Heart right ventricle (tissue), 16 donors: ENCODE results near the gene RFTN2. TPM values are rescaled to one million over a fixed set of nuclear protein-coding genes. Genes with fewer than 3 reads are reported as not detected.
"Not testable (repeated sequence)": the region's sequence is repeated elsewhere in the genome, so short reads cannot be mapped to it uniquely, and the experiment has no call there.

Source experiments
- ATAC-seq, 8 donors: fragments of 200-7000 bp; cut with Tn5 transposase; one replicate each; pipeline ENCODE4 v1.9.1; 2020; ENCODE audit warnings: mild to moderate bottlenecking in 8 of 8, moderate library complexity in 8 of 8, moderate number of reproducible peaks in 1 of 8
- DNase-seq, 2 donors: peaks; one replicate each; pipeline ENCODE4 v3.0.0-alpha.2; 2020
- H3K27ac ChIP-seq, 10 donors: fragments of 200-600 bp; sonication (generic) in 2 of 10; one replicate each; pipeline versions ENCODE4 v1.5.0 to v1.8.0; 2020 to 2022; ENCODE audit warnings: mild to moderate bottlenecking in 3 of 10
- H3K27me3 ChIP-seq, 7 donors: fragments of 200-600 bp; one replicate each; pipeline ENCODE4 v1.8.0; 2021 to 2022; ENCODE audit warnings: mild to moderate bottlenecking in 2 of 7
- H3K36me3 ChIP-seq, 9 donors: fragments of 200-600 bp; sonication (generic) in 1 of 9; one replicate each; pipeline versions ENCODE4 v1.5.0 to v1.8.0; 2020 to 2022; ENCODE audit warnings: mild to moderate bottlenecking in 2 of 9
- H3K4me1 ChIP-seq, 9 donors: fragments of 200-600 bp; sonication (generic) in 1 of 9; one replicate each; pipeline versions ENCODE4 v1.5.0 to v1.8.0; 2020 to 2022; ENCODE audit warnings: mild to moderate bottlenecking in 4 of 9
- H3K4me3 ChIP-seq, 10 donors: fragments of 200-600 bp; sonication (generic) in 2 of 10; one replicate each; pipeline versions ENCODE4 v1.5.0 to v1.8.0; 2020 to 2022; ENCODE audit warnings: mild to moderate bottlenecking in 7 of 10, moderate library complexity in 2 of 10
- H3K9me3 ChIP-seq, 11 donors: fragments of 200-600 bp in 10 of 11; sonication (generic) in 2 of 11; one replicate each; pipeline versions ENCODE4 v1.5.0 to v1.8.0; 2013 to 2022; ENCODE audit warnings: mild to moderate bottlenecking in 2 of 11, control low read depth in 1 of 11, moderate library complexity in 1 of 11
- WGBS, 2 donors: extraction: QIAGEN DNeasy Blood & Tissue Kit; methylation state at CpG; one replicate each; pipeline ENCODE4 v1.1.7; 2013; ENCODE audit warnings: inconsistent platforms in 1 of 2; 5-methylcytosine and 5-hydroxymethylcytosine counted together
- intact Hi-C, 10 donors: fragments of 100-400 bp; cut with DNase I; formaldehyde crosslinking; loops; one replicate each; pipeline versions ENCODE4 v1.11.1 to v1.14.2; 2022
- polyA plus RNA-seq, 2 donors: library from polyadenylated mRNA; stranded (reverse); fragments of 200-250 nt; gene quantifications; one replicate each; pipeline ENCODE4 v1.2.3, GENCODE V29; 2013
- total RNA-seq, 10 donors: library from RNA; stranded (reverse); fragmentation: NEBNext Ultra II Directional in 3 of 10; extraction: Animal tissue kit (Norgen Biotek cat#: 25700) in 3 of 10; gene quantifications; one replicate each; pipeline versions ENCODE4 v1.2.1 to v1.2.4, GENCODE V29; 2021 to 2023
- TF ChIP-seq, protein P1 (sequence below), 9 donors: fragments of 200-600 bp; sonication (generic) in 2 of 9; IDR thresholded peaks; one replicate each; pipeline versions ENCODE4 v1.5.0 to v1.8.0; 2021 to 2022; ENCODE audit warnings: antibody characterized with exemption in 9 of 9, mild to moderate bottlenecking in 5 of 9, moderate library complexity in 1 of 9
- donor health status: Arrhythmogenic right ventricular cardiomyopathy.
- donor health status: ischemic (EF 13 %, LVEDD 7.1; RV severe dilation, severe dysfunction).
- donor health status: healthy with polysubstance abuse.
- donor health status: DM: no; HTN: yes; CAD: no.
- donor health status: DM: no; HTN: no; CAD: no.
- donor health status: ischemic (EF 25% LVEDD 6.9; RV normal size, moderate dysfunction).
- donor health status: ischemic (EF 25% LVEDD 5.7; RV mildly dilated, moderate dysfunction).
- donor health status: healthy.
- donor health status: DM: yes; HTN: yes; CAD: no.
- donor health status: Ischemic cardiomyopathy.
- donor health status: ischemic (EF 35%, LVEDD 5.7; RV mildly dilated, moderate dysfunction).
- donor health status: nonischemic (EF 11% LVEDD 7.7; RV severe dilation, severe dysfunction).
- donor health status: DM: yes; HTN: yes; CAD: no.
- donor health status: PGD.
- donor health status: ischemic (EF 29% LVEDD 5.4; RV normal size, mild dysfunction).
- donor health status: nonischemic (EF 23%, LVEDD 6.1; RV moderate dilation, normal function).

RFTN2 gene
- total and polyA plus RNA-seq, 12 donors = 1.2 to 8.4 (median 3.5) TPM

DNA sequence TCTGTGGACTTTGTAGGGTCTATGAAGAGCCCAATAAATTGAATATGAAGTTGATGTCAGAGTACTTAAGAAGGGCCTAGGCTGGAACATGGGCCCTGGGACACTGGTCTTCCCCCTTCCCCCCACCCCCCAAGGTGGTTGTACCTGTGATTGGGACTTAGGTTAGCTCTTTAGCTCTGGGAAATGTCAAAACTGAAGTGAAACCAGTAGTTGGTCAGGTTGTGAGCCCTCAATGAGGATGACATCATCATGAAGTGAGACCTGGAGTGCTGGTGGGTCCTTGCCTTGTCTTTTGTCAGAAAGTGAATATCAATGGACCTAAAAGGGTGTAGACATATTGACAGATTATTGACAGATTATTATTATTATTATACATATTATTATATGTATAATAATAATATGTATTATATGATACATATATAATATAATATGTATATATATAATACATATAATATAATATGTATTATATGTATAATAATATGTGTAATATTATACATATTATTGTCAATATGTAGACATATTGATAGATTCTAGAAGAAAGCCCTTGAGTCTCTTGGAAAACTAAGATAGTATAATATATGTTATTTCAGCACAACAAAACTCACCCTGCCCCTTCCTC is 35.1 kb upstream of the RFTN2 start:
- H3K27ac ChIP-seq = no peak overlapping the region
- H3K9me3 ChIP-seq = no peaks in the 10 kb centered on the region
- ATAC-seq (no peak), DNase-seq (no peak)
- intact Hi-C loops = loop anchor here in 2 of 10 donors (5.0 to 10.0 kb wide), 2 partner anchors 62 to 584 kb away; no protein-coding TSS in a partner anchor
- H3K4me3 ChIP-seq = no peak overlapping the region
- TF ChIP-seq, protein P1, sequence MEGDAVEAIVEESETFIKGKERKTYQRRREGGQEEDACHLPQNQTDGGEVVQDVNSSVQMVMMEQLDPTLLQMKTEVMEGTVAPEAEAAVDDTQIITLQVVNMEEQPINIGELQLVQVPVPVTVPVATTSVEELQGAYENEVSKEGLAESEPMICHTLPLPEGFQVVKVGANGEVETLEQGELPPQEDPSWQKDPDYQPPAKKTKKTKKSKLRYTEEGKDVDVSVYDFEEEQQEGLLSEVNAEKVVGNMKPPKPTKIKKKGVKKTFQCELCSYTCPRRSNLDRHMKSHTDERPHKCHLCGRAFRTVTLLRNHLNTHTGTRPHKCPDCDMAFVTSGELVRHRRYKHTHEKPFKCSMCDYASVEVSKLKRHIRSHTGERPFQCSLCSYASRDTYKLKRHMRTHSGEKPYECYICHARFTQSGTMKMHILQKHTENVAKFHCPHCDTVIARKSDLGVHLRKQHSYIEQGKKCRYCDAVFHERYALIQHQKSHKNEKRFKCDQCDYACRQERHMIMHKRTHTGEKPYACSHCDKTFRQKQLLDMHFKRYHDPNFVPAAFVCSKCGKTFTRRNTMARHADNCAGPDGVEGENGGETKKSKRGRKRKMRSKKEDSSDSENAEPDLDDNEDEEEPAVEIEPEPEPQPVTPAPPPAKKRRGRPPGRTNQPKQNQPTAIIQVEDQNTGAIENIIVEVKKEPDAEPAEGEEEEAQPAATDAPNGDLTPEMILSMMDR (IDR thresholded peaks at IDR 0.05) = no peak
- H3K4me1 ChIP-seq = peaks cover 2 to 44% (median 40%) of the 10 kb centered on the region in 9 donors
- peaks cover 0 to 33% (median 4%) of the 10 kb centered on the region in 9 donors for H3K36me3 ChIP-seq
- no peaks in the 10 kb centered on the region for H3K27me3 ChIP-seq

GRCh38 chr2:197709140-197709539 is 33.8 kb upstream of the RFTN2 start:
- intact Hi-C loops = loop anchor here in 9 of 10 donors (2.0 to 10.0 kb wide), 10 partner anchors 68 to 588 kb away; partner anchors contain the start of genes MOB4 (in 5 of the 9), SF3B1 (in 2 of the 9), HSPD1 (in 1 of the 9) and HSPE1 (in 1 of the 9)
- not testable (repeated sequence) for H3K9me3 ChIP-seq, H3K27ac ChIP-seq, DNase-seq, H3K4me3 ChIP-seq, ATAC-seq, H3K27me3 ChIP-seq
- Histone ChIP-seq H3K4me1 (peaks cover 2 to 49% (median 40%) of the 10 kb centered on the region in 9 donors), H3K36me3 (peaks cover 0 to 29% (median 4%) of the 10 kb centered on the region in 9 donors)
- 93 to 95% methylated on average over 7 of the region's 7 CpGs for WGBS, 2 donors

GRCh38 chr2:197708331-197708730 is 32.9 kb upstream of the RFTN2 start:
- peaks cover 2 to 51% (median 40%) of the 10 kb centered on the region in 9 donors for H3K4me1 ChIP-seq
- ATAC-seq (no peak), DNase-seq (no peak)
- H3K9me3 ChIP-seq = no peaks in the 10 kb centered on the region
- no peak overlapping the region for H3K27ac ChIP-seq
- peak overlapping the region in 4 of 10 donors; percentile 86 to 99 (median 94) for H3K4me3 ChIP-seq
- H3K36me3 ChIP-seq = peaks cover 0 to 29% (median 4%) of the 10 kb centered on the region in 9 donors
- TF ChIP-seq, protein P1 (IDR thresholded peaks at IDR 0.05) = no peak
- intact Hi-C loops = loop anchor here in 9 of 10 donors (2.0 to 10.0 kb wide), 10 partner anchors 68 to 589 kb away; partner anchors contain the start of genes MOB4 (in 5 of the 9), SF3B1 (in 2 of the 9), HSPD1 (in 1 of the 9) and HSPE1 (in 1 of the 9)
- no peaks in the 10 kb centered on the region for H3K27me3 ChIP-seq
- WGBS, 2 donors = 49 to 50% methylated on average over 2 of the region's 2 CpGs

DNA sequence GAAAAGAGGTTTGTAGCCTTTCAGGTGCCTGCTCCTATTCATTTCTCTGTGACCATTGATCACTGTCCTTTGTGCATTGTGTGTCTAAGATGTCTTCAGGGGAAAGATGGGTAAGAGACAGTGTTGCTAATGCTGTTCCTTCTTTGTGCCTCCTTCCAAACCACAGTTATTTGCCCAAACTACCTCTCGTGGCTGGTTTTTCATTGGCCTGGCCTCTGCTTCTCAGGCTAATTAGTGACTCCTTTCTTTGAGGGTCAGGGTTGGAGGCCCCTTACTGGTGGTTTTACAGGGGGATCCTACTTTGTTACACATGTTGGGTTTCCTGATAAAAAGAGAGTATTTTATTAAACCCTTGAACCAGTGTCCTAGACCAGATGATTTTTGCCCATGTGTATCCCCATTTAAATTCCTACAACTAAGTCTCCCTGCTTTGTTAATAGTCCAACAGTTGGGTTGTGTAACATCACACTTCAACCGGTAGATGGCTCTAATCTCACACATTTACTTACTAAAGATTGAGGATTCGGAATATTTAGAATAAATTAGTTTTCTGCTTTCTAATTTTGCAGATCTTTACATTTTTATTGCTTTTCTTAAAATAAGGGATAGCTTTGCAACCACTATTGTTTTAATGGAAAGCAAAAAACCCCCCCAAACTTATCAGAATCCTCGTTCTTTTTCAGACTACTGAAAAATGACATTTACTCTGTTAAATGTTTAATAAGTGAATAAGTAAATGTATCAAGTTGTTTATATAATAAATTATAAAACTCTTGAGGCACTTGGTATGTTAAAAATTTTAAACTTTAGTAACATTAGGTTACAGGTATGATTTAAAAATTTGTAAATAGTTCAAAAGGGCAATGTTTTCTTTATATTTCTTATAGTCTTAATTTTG is 32.2 kb upstream of the RFTN2 start:
- TF ChIP-seq, protein P1 (IDR thresholded peaks at IDR 0.05) = peak; percentile 54 to 82 (median 72)
- H3K4me1 ChIP-seq = peaks cover 2 to 51% (median 40%) of the 10 kb centered on the region in 9 donors
- no peaks in the 10 kb centered on the region for H3K27me3 ChIP-seq
- H3K9me3 ChIP-seq = no peaks in the 10 kb centered on the region
- peak overlapping the region in 9 of 10 donors; percentile 59 to 99 (median 91) for H3K4me3 ChIP-seq
- WGBS, 2 donors = 16 to 18% methylated on average over 4 of the region's 4 CpGs
- H3K27ac ChIP-seq = no peak overlapping the region
- intact Hi-C loops = loop anchor here in 9 of 10 donors (2.0 to 10.0 kb wide), 11 partner anchors 69 to 590 kb away; partner anchors contain the start of genes MOB4 (in 5 of the 9), SF3B1 (in 2 of the 9), HSPD1 (in 1 of the 9) and HSPE1 (in 1 of the 9)
- ATAC-seq (no peak), DNase-seq (peak in 1 of 2 donors; percentile 4)
- H3K36me3 ChIP-seq = peaks cover 0 to 23% (median 4%) of the 10 kb centered on the region in 9 donors
